Measurements from ENCODE around the gene WWC2.
A peak's percentile ranks its signal among the peaks of the same experiment; 100 is the strongest.

Gene WWC2

DNA sequence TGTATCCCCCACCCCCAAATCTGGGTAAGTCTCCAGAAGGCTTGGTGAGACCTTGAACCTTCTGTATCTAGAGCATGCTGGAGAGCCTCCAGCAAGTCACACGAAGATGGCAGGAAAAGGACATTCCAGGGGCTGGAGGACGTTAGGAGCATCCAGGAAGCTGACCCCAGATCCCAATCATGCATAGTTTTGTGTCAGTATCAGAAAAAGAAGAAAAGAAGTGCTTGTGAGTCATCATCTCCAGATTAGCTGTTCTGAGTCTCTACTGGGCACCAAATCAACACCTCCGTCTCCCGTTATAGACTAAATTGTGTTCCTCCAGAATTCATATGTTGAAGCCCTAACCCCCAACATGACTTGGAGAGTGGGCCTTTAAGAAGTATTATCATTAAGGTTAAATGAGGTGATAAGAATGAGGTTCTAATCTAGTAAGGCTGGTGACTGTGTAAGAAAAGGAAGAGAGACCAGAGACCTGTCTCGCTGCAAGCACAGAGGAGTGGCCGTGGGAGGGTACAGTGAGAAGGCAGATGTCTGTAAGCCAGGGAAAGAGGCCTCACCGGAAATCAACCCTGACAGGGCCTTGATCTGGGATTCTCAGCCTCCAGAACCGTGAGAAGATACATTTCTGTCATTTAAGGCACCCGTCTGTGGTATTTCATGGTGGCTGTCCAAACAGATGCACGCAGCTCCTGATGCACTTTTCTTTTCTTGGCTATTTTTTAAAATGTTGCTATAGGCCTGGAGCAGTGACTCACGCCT is 261.3 kb downstream of the WWC2 start:
- no peak for DNase-seq

DNA sequence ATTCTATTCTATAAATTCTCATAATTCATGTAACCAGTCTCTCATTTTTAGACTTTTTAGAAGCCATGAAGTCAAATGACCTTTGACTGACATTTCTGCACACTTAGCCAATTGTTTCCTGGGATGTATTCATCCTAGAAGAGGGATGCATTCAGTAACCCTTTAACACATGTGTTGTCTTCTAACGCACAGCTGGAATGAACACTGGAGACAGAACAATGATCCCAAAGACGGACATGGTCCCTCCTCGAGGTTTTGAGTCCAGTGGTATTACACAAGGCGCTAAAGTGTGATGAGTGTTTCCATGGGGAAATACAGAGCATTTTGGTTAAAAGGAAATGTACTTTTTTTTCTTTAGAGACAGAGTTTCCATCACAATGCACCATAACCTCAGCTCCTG is 263.0 kb downstream of the WWC2 start:
- DNase-seq: no peak

DNA sequence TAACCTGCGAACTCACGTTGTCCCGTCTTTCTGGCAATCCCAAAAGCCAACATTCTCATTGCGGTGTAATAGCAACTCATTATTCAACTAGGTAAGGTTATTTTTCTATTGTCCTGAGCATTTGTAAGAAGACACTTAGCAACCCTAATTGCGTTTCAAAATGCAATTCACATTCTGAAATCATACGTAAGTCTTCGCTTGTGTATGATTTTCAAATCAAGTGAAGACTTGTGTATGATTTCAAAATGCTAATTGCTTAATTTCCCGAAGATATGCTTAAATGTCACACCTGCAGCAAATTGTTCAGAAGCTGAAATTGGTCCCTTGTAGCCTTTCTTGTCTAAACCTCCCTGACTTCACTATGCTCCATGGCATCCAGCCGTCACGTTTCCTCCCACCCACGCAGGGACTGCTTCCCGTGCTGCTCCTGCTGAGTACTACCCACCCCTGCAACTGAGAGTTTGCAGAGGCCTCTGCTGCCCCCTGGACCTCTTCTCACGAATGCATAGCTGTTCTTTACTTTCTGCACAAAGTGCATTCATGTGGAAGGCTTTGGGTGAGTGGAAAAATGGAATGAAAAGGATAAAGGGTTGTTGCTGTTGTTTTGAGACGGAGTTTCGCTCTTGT is 264.0 kb downstream of the WWC2 start:
- DNase-seq: peak; percentile 36

DNA sequence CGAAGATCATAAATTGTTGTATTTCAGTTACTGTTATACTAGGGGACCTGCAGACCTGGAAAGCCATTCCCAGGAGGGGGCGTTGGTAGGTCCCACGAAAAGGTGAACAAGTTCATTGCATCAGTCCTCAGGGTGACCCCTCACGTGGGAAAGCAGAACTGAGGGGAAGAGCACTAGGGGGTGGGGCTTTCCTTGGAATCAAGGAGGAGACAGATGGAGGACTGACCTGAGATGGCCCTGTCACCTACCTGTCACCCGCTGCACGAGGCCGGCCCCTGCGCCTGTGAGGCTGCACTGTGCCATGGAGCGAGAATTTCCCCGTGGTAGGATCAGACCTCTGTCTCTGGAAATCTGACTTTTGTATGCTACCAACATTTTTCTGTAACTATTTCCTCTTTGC is 265.0 kb downstream of the WWC2 start:
- no peak for DNase-seq

DNA sequence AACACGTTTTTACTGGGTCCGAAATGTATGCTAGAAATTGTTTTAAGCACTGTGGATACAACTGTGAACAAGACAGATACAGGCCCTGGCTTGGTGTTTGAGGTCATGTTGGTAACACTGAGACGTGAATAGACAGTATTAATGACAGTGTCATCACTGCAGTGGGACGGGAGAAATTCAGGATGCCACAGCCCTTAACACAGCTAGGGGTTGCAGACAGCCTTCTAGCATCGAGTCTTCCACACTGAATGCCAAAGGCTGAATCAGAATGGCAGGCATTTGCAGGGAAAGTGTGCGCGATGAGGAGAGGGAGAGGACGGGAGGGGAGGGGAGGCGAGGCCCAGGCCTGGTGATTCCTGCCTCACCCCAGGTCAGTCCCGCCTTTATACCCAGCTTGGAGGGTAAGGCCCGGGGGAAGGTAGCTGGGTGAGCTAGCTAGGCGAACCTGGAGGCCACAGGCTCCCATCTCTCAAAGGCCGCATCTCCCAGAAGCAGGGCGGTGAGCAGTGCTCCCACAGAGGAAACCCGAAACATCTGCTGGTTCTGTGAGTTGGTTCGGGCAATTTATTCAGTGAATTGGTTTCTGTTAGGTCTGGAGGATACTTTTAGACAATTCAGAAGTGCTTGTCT is 267.3 kb downstream of the WWC2 start:
- no peak for DNase-seq

DNA sequence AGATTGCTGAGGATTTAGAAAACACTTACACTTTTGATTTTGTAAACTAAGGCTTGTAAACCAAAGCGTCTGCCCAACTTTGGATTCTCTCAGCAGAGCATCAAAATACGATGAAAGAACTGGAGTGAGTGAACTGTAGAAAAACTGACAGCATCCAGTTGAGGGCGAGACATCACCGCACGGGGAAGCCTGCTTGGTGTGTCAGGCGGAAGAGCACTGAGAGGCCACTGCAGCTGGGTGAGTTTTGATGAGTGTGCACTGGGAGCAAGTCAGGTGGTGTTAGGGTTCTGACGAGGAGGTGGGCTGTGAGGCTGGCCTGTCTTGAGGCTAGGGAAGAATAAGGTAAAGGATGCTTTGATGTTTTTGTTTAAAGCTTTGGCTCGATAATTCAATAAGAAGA is 270.0 kb downstream of the WWC2 start:
- DNase-seq: no peak

Data from eye (tissue), 1 donor.